Activated CD4-positive, alpha-beta T cell treated with anti-CD3 and anti-CD28 coated beads, Interleukin-2, Interleukin-4, amounts not matched to agents 100 ng/mL and 50 ng/mL, durations not matched to agents 16 hours and 8 hours (primary cell): ENCODE results near the gene ICOS.

ENCODE experiments used
- DNase-seq: peaks from one replicate; pipeline ENCODE4 v3.0.0-alpha.2; 2020; ENCODE audit warnings: low spot score

Gene ICOS

GRCh38 chr2:204010628-204011560, 74.3 kb downstream of the ICOS start:
- DNase-seq: no peak
